ENCODE measurements around the gene SCAF11. TPM values are rescaled to one million over a fixed set of nuclear protein-coding genes. Genes with fewer than 3 reads are reported as not detected.

SCAF11 gene
- total and polyA plus RNA-seq, 2 experiments from 2014 or later, result 77.0 to 84.8 TPM

GRCh38 chr12:45962553-45963325 is 27.6 kb downstream of the SCAF11 start (continued):
- no peak for TF ChIP-seq REST (IDR thresholded peaks at IDR 0.05; ENCODE audit: unreplicated experiment)
- no peak for TF ChIP-seq NANOG (IDR thresholded peaks at IDR 0.05; ENCODE audit: borderline replicate concordance)
- TF ChIP-seq ZNF114 (CRISPR knock-in tag; IDR thresholded peaks at IDR 0.05), result no peak
- TF ChIP-seq ETS1 (IDR thresholded peaks at IDR 0.05), result no peak

GRCh38 chr12:45959728-45960127 is 30.6 kb downstream of the SCAF11 start:
- Histone ChIP-seq H2AFZ (no peak overlapping the region), H3K4me1 (ENCODE audit: insufficient read depth) (no peaks in the 10 kb centered on the region), H4K20me1 (replicated peaks; ENCODE audit: insufficient read depth) (no peaks in the 10 kb centered on the region), H3F3A (replicated peaks; ENCODE audit: low read depth) (no peaks in the 10 kb centered on the region), H3K79me2 (replicated peaks; ENCODE audit: insufficient read depth) (peaks cover 2% of the 10 kb centered on the region; the same call in 1 of the 2 replicates), H3K4me2 (no peak overlapping the region), H3K27ac (ENCODE audit: low read depth) (no peak overlapping the region), H3K9me2 (ENCODE audit: insufficient read depth) (no peaks in the 10 kb centered on the region), H3K36me3 (ENCODE audit: insufficient read depth) (no peaks in the 10 kb centered on the region), H3K4me3 (no peak overlapping the region), H3K27me3 (ENCODE audit: insufficient read depth) (no peaks in the 10 kb centered on the region)
- H3K27me3 Mint-ChIP-seq (ENCODE audit: insufficient read depth, low read depth, poor library complexity), result peaks cover under 1% of the 10 kb centered on the region
- no peaks in the 10 kb centered on the region for H3K9me3 Mint-ChIP-seq
- H3K4me3 Mint-ChIP-seq, result no peak overlapping the region
- peaks cover 7% of the 10 kb centered on the region; the same call in 2 of the 3 replicates for H3K4me1 Mint-ChIP-seq
- no peaks in the 10 kb centered on the region; the same call in 1 of the 3 replicates for H3K36me3 Mint-ChIP-seq (ENCODE audit: low read depth)
- H3K27ac Mint-ChIP-seq, result no peak overlapping the region
- no peak for DNase-seq (ENCODE audit: low spot score)
- ATAC-seq, result no peak
- no peak for TF ChIP-seq REST (IDR thresholded peaks at IDR 0.05; ENCODE audit: unreplicated experiment)
- TF ChIP-seq STAT1 (IDR thresholded peaks at IDR 0.05; ENCODE audit: unreplicated experiment), result no peak
- no peak for TF ChIP-seq CREB1 (CRISPR knock-in tag; IDR thresholded peaks at IDR 0.05; ENCODE audit: low read depth)
- no peak for TF ChIP-seq POLR2AphosphoS5 (IDR thresholded peaks at IDR 0.05; ENCODE audit: low read depth)
- no peak for TF ChIP-seq EZH2phosphoT487 (IDR thresholded peaks at IDR 0.05; ENCODE audit: unreplicated experiment)
- TF ChIP-seq ZNF462 (CRISPR knock-in tag; IDR thresholded peaks at IDR 0.05), result no peak
